ENCODE measurements around the gene SLC35E3.

DNA sequence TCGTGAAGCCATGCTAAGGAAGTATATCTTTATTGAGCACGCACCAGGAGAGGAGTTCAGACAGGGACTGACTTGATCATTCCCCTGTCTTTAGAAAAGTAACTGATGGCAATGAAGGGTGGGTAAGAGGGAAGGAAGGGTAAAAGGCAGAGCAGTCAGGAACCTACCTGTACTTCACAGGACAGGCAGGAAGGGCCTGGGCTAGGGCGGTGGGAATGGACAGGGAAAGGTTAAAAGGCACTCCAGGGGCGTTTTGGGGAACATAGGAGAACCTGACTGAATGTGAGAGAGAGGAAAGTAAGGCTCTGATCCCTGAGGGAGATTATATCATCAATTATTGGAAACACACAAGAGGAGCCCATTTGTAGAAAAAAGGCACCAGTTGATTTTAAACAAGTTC lies 3.9 kb downstream of the SLC35E3 start:
- TF ChIP-seq, protein P1, sequence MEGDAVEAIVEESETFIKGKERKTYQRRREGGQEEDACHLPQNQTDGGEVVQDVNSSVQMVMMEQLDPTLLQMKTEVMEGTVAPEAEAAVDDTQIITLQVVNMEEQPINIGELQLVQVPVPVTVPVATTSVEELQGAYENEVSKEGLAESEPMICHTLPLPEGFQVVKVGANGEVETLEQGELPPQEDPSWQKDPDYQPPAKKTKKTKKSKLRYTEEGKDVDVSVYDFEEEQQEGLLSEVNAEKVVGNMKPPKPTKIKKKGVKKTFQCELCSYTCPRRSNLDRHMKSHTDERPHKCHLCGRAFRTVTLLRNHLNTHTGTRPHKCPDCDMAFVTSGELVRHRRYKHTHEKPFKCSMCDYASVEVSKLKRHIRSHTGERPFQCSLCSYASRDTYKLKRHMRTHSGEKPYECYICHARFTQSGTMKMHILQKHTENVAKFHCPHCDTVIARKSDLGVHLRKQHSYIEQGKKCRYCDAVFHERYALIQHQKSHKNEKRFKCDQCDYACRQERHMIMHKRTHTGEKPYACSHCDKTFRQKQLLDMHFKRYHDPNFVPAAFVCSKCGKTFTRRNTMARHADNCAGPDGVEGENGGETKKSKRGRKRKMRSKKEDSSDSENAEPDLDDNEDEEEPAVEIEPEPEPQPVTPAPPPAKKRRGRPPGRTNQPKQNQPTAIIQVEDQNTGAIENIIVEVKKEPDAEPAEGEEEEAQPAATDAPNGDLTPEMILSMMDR (IDR thresholded peaks at IDR 0.05): no peak
- TF ChIP-seq MYC (IDR thresholded peaks at IDR 0.05; ENCODE audit: borderline replicate concordance, low read length): no peak
- no peak for TF ChIP-seq EP300 (IDR thresholded peaks at IDR 0.05)
- TF ChIP-seq BHLHE40 (IDR thresholded peaks at IDR 0.05; ENCODE audit: low read depth, low read length): no peak
- no peak for TF ChIP-seq POLR2A (IDR thresholded peaks at IDR 0.05; ENCODE audit: low read length)
- TF ChIP-seq RAD21 (conservative IDR thresholded peaks at IDR 0.05 in 1 of 2, IDR thresholded peaks at IDR 0.05 in 1 of 2): no peak
- no peak for TF ChIP-seq SMC3 (IDR thresholded peaks at IDR 0.05)
- TF ChIP-seq JUN (IDR thresholded peaks at IDR 0.05): no peak
- no peak for TF ChIP-seq RFX5 (IDR thresholded peaks at IDR 0.05)
- TF ChIP-seq, protein P2, sequence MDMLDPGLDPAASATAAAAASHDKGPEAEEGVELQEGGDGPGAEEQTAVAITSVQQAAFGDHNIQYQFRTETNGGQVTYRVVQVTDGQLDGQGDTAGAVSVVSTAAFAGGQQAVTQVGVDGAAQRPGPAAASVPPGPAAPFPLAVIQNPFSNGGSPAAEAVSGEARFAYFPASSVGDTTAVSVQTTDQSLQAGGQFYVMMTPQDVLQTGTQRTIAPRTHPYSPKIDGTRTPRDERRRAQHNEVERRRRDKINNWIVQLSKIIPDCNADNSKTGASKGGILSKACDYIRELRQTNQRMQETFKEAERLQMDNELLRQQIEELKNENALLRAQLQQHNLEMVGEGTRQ (IDR thresholded peaks at IDR 0.05): no peak

Measured in A549 (cell line).